Esophagus mucosa (tissue), 1 donor: ENCODE measurements around the gene NTM. TPM values are rescaled to one million over a fixed set of nuclear protein-coding genes. Genes with fewer than 3 reads are reported as not detected.

ENCODE experiments used
- ATAC-seq: fragments of 200-7000 bp; cut with Tn5 transposase; one replicate; pipeline ENCODE4 v1.9.1; 2020
- total RNA-seq: library from RNA; stranded (reverse); gene quantifications from one replicate; pipeline ENCODE4 v1.2.4, GENCODE V29; 2023
- donor health status: DM: yes; HTN: yes; CAD: no.

Gene NTM
- total RNA-seq, 1 donor from 2014 or later: 0.92 TPM

DNA sequence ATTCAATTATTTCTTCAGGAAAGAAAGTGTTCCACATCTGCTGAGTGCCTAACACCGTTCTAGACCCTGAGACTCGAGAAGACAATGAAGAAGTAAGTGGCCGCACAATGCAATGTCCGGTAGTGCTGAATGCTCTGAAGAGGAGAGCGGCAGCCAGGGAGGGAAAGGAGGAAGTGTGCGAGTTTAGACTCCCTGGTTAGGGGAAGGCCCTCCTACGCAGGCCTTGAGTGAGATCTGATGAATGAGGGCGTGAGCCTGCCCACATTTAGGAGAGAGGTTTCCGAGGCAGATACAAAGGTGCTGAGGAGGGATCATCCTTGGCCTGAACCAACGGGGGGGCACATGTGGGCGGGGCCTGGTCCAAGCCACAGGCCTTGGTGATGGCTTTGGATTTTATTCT lies 558.6 kb downstream of the NTM start:
- ATAC-seq: no peak

- ATAC-seq: no peak
These were observed 562.3 kb downstream of the NTM start for GRCh38 chr11:131932584-131933325.

DNA sequence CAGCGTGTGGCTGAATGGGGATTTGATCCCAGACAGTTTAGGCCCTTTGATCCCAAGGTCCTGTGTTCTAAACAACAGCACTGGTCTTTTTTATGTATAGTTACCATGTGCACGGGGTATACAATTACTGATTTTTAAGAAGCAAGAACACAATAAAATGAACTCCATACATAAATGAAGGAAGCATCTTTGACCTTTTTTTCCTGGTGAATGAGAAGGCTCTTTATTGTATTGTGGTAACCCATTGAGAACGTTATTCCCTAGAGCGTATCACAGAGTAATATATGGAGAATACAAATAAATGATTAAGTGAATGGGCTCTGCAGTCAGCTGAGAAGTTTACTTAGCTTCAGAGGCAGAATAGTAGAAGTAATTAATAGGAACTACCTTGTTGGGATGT lies 563.6 kb downstream of the NTM start:
- no peak for ATAC-seq

DNA sequence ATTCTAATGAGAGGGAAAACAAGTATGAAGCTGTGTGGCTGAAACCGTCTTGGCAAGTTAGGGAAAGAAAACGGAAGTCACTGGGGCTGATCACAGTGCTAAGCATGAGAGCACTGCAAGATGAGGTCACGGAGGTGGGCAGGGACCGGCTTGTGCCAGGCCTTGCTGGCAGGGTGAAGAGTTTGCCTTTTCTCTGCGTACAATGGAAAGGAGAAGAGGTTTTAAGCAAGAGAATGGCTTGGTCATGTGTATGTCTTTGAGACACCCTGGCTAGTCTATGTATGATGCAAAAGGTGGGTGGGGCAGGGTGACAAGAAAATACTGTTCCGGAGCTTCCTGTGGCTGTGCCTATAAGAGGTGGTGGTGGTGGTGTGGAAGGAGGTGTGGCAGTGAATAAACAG lies 567.9 kb downstream of the NTM start:
- no peak for ATAC-seq

- ATAC-seq: no peak
These were observed 569.7 kb downstream of the NTM start for GRCh38 chr11:131940126-131940525.

GRCh38 chr11:131942878-131943277 lies 572.5 kb downstream of the NTM start:
- ATAC-seq: no peak

DNA sequence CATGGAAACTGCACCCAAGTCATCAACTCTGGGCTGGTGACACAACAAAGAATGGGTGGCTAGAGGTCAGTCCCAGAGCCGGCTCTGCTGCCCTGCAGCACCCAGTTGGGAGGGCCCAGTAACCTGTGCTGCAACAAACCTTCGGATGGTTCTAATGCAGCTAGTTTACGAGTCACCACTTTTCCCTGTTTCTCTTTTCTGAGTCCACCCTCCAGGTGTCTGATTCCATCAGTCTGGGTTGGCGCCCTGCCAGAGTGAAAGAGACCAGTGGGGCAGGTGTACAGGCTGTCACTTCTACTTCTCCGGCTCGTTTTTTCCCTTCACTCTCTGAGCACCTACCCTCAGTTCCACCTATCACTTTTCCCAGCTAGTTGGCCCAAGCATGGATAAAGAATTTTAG lies 572.9 kb downstream of the NTM start:
- ATAC-seq: no peak

- no peak for ATAC-seq
These were observed 574.3 kb downstream of the NTM start for GRCh38 chr11:131944736-131945135.

GRCh38 chr11:131945706-131946105 lies 575.3 kb downstream of the NTM start:
- ATAC-seq: no peak

DNA sequence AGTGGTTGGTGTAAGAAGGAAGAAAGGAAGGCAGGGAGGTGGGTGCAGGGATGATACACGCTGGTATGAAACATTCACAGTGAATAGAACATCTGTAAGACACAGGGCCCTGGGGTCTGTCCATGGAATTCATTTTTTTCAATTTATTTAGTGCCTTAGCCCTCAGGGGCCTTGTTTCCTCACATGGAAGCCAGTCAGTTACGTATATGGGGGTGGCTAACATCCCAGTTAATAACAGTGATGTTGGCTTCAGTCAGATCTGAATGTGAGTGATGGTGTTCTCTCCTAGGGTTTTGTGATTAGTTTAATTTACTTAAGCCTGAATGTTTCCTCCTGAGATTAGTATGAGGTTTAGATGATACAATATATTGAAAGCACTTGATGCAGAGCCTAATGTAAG lies 577.1 kb downstream of the NTM start:
- ATAC-seq: no peak

DNA sequence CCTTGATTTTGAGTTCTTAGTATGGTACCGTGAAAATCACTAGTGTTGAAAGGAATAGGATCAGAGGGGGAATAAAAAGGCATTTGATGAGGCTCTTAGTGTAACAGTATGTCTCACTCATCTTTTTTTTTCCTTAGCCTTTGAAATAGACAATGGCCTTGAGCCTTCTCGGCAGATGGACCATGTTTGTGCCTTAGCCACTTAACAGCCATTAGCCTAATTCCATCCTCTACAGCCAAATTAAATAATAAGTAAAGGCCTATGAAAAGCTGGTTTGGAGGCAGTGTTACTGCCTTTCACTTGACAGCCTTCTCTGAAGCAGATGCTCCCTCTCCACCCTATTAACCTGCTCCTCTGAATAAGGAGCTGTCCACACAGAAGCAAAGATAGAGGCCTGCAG lies 580.7 kb downstream of the NTM start:
- no peak for ATAC-seq

- no peak for ATAC-seq
These were observed 583.7 kb downstream of the NTM start for GRCh38 chr11:131954146-131954545.

DNA sequence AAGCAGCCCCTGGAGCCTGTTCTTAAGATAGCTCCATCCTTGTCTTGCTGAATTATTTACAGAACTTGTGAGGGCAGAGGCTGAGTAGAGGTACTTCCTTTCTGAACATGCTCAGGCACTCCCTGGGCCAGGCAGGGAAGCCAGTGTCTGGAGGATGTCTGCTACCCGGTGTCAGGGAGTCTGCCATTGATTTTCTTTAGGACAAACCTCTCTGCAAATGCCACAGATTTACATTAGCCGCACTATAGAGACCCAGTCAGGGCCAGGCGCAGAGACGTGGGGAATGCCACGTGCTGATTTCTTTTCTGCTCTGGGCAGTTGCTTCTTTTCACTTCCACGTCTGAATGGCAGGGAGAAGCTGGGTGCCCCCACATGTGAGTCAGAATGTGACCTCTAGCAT lies 585.5 kb downstream of the NTM start:
- ATAC-seq: no peak

DNA sequence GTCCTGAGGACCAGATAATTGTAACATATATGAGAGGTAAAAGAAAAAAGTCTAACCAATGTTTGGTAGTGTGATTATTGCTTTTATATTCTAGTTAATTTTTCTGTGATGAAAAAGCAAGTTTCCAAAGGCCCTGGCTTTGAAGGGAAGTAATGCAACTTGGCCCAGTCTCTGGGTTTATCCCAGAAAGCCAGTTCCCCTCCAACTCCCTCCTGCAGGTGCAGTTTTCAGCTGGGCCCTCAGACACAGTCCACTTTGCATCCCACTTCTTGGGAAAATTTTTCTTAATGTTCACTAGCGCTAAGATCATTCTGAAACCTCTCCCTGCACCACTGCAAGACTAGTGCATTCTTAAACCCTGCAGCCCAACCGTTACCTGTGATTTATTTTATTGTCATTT lies 586.8 kb downstream of the NTM start:
- ATAC-seq: no peak

GRCh38 chr11:131957875-131958274 lies 587.5 kb downstream of the NTM start:
- ATAC-seq: no peak

DNA sequence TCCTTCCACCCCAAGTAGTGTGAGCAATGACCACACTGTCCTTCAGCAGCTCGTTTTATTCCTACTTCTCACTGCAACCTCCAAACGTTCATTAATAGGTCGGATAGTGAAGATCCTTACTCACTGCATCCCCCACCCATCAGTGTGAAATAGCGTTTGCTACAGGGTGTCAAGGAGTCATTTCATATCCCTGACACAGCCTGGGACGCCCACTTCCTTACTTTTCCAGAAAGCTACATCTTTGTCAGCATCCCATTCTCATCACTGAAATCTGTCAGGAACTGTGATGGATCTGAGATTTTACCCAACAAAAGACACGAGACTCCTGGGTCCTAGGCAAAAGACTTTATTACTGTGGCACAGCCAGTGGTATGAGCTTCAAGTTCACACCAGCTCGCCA lies 592.4 kb downstream of the NTM start:
- no peak for ATAC-seq

GRCh38 chr11:131964698-131965483 lies 594.5 kb downstream of the NTM start:
- ATAC-seq: no peak

- ATAC-seq: no peak
These were observed 595.1 kb downstream of the NTM start for GRCh38 chr11:131965504-131965903.

GRCh38 chr11:131966667-131967066 lies 596.3 kb downstream of the NTM start:
- no peak for ATAC-seq

DNA sequence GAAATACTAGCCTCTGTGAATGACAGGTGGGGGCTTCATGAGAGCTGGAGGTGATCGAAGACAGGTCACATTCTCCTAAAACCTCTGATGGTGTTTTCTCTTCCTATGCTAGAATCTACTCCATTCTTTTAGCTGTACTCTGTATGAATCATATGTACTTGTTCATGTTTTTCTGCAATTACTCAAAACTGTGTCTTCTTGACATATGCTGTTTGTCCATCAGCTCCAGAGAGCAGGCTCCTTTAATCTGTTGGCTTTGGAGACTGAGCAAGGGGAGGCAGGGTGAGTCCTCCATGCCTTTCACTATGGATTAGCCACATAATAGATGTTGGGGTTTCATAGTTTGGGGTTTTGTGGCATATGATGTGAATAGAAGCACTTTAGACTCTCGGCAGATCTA lies 598.8 kb downstream of the NTM start:
- no peak for ATAC-seq

- ATAC-seq: no peak
These were observed 602.6 kb downstream of the NTM start for GRCh38 chr11:131973061-131973460.

- ATAC-seq: no peak
These were observed 605.2 kb downstream of the NTM start for GRCh38 chr11:131975619-131976018.

GRCh38 chr11:131976021-131976420 lies 605.6 kb downstream of the NTM start:
- ATAC-seq: no peak

GRCh38 chr11:131977231-131977630 lies 606.8 kb downstream of the NTM start:
- ATAC-seq: peak; percentile 75
